ENCODE data around the gene TMUB2. TPM values are rescaled to one million over a fixed set of nuclear protein-coding genes. Genes with fewer than 3 reads are reported as not detected.
A peak's percentile ranks its signal among the peaks of the same experiment; 100 is the strongest.

The TMUB2 gene
- total RNA-seq, 3 donors from 2014 or later (not counting 1 experiment from before 2014, with no cell fraction given), result 40.4 to 48.2 (median 41.0) TPM

GRCh38 chr17:44193326-44194084, 6.7 kb downstream of the TMUB2 start:
- H3K4me3 Mint-ChIP-seq, result no peak overlapping the region
- H3K27ac Mint-ChIP-seq, result no peak overlapping the region
- H3K9me3 ChIP-seq (ENCODE audit: control insufficient read depth, insufficient read depth, low read length), result no peaks in the 10 kb centered on the region
- 95% methylated on average over 14 of the region's 14 CpGs for WGBS (ENCODE audit: insufficient coverage)
- H3K27ac ChIP-seq (ENCODE audit: low read length), result no peak overlapping the region
- H3K36me3 ChIP-seq (ENCODE audit: control insufficient read depth, insufficient read depth, low read length), result peaks cover 46% of the 10 kb centered on the region
- peaks cover 15% of the 10 kb centered on the region for H3K4me1 ChIP-seq (ENCODE audit: control insufficient read depth, insufficient read depth, low read length)
- intact Hi-C loops (cut with micrococcal nuclease), result no loop called here
- no peaks in the 10 kb centered on the region for H3K36me3 Mint-ChIP-seq
- H3K4me3 ChIP-seq (ENCODE audit: low read length), result no peak overlapping the region
- no peaks in the 10 kb centered on the region for H3K27me3 Mint-ChIP-seq (ENCODE audit: low read depth in 2 of 2)
- ATAC-seq, result no peak
- no peak for TF ChIP-seq CTCF (IDR thresholded peaks at IDR 0.05)
- peaks cover 7 to 25% of the 10 kb centered on the region in 2 donors for H3K4me1 Mint-ChIP-seq
- no peaks in the 10 kb centered on the region for H3K27me3 ChIP-seq (ENCODE audit: control insufficient read depth, insufficient read depth, low read length)
- H3K9me3 Mint-ChIP-seq, result no peaks in the 10 kb centered on the region
- DNase-seq, result no peak

GRCh38 chr17:44197107-44197506, 10.3 kb downstream of the TMUB2 start:
- H3K27me3 ChIP-seq (ENCODE audit: control insufficient read depth, insufficient read depth, low read length), result no peaks in the 10 kb centered on the region
- TF ChIP-seq CTCF (IDR thresholded peaks at IDR 0.05), result no peak
- Mint-ChIP-seq H3K9me3 (no peaks in the 10 kb centered on the region), H3K27ac (peak overlapping the region; percentile 56 to 84), H3K4me1 (peaks cover 17 to 40% of the 10 kb centered on the region in 2 donors), H3K27me3 (ENCODE audit: low read depth in 2 of 2) (no peaks in the 10 kb centered on the region), H3K4me3 (no peak overlapping the region), H3K36me3 (no peaks in the 10 kb centered on the region)
- no peaks in the 10 kb centered on the region for H3K9me3 ChIP-seq (ENCODE audit: control insufficient read depth, insufficient read depth, low read length)
- no peak overlapping the region for H3K4me3 ChIP-seq (ENCODE audit: low read length)
- no peak for ATAC-seq
- 98% methylated on average over 15 of the region's 15 CpGs for WGBS (ENCODE audit: insufficient coverage)
- DNase-seq, result no peak
- intact Hi-C loops (cut with micrococcal nuclease), result no loop called here
- peaks cover 33% of the 10 kb centered on the region for H3K36me3 ChIP-seq (ENCODE audit: control insufficient read depth, insufficient read depth, low read length)
- H3K27ac ChIP-seq (ENCODE audit: low read length), result no peak overlapping the region
- peaks cover 24% of the 10 kb centered on the region for H3K4me1 ChIP-seq (ENCODE audit: control insufficient read depth, insufficient read depth, low read length)

GRCh38 chr17:44197980-44198720, 11.4 kb downstream of the TMUB2 start:
- Histone ChIP-seq H3K27ac (ENCODE audit: low read length) (peak overlapping the region; percentile 78), H3K27me3 (ENCODE audit: control insufficient read depth, insufficient read depth, low read length) (no peaks in the 10 kb centered on the region), H3K4me3 (ENCODE audit: low read length) (peak overlapping the region; percentile 65), H3K4me1 (ENCODE audit: control insufficient read depth, insufficient read depth, low read length) (peaks cover 24% of the 10 kb centered on the region), H3K36me3 (ENCODE audit: control insufficient read depth, insufficient read depth, low read length) (peaks cover 33% of the 10 kb centered on the region), H3K9me3 (ENCODE audit: control insufficient read depth, insufficient read depth, low read length) (no peaks in the 10 kb centered on the region)
- ATAC-seq (no peak), DNase-seq (peak in 1 of 2 donors; percentile 76)
- Mint-ChIP-seq H3K27ac (peak overlapping the region; percentile 56 to 84), H3K4me3 (peak overlapping the region; percentile 83), H3K36me3 (no peaks in the 10 kb centered on the region), H3K27me3 (ENCODE audit: low read depth in 2 of 2) (no peaks in the 10 kb centered on the region), H3K9me3 (no peaks in the 10 kb centered on the region), H3K4me1 (peaks cover 24 to 42% of the 10 kb centered on the region in 2 donors)
- intact Hi-C loops (cut with micrococcal nuclease), result no loop called here
- TF ChIP-seq CTCF (IDR thresholded peaks at IDR 0.05), result no peak
- WGBS (ENCODE audit: insufficient coverage), result 55% methylated on average over 4 of the region's 11 CpGs

Data from natural killer cell (primary cell).